Femur (tissue), 1 donor: ENCODE results near the gene SPINT4.
"Not testable (repeated sequence)": the region's sequence is repeated elsewhere in the genome, so short reads cannot be mapped to it uniquely, and the experiment has no call there.

Experiments used
- DNase-seq: peaks from one replicate; pipeline ENCODE4 v3.0.0-alpha.2; 2017

The SPINT4 gene

DNA sequence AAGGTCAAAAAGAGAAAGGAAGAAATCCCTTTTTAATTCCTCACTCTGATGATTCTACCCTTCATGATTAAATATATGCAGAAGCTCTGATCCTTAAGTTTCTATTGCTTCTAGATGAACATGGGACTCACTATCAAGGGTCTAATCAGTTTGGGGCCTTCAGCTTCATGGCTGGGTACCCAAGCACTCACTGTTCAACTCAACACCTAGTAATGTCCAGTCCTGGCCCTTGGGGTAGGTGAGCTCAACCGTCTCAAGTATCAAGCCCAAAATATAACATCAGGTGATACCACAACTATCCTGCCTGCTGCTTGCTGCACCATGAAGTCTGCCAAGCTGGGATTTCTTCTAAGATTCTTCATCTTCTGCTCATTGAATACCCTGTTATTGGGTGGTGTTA, at the start of gene SPINT4:
Gene SPINT4, plus strand, starts transcription at position 301 of the 400 bp plus-strand sequence. Its CDS starts 21 bp downstream, at position 322.
- DNase-seq: no peak

DNA sequence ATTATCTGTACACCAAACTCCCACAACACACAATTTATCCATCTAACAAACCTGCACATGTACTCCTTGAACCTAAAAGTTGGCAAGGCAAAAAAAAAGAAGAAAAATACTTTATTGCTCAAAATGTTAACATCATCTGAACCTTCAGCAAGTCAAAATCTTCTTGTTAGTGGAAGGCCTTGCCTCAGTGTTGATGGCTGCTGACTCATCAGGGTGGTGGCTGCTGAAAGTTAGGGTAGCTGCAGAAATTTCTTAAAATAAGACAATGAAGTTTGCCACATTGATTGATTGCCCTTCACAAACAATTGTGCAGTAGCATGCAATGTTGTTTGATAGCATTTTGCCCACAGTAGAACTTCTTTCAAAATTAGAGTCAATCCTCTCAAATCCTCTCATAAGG, 49.4 kb upstream of the SPINT4 start:
- DNase-seq: no peak

DNA sequence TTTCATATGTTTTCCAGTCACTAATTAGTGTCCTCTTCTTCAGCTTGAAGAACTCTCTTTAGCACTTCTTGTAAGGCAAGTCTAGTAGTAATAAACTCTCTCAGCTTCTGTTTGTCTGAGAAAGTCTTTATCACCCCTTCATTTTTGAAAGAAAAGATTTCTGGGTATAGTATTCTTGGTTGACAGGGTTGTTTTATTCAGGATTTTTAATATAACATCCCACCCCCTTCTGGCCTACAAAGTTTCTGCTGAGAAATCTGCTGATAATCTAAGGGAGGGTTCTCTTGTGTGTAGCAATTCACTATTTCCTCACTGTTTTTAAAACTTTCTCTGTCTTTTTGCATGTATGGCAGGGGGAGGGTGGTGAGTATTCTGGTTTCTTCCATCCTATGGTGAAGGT, 42.5 kb upstream of the SPINT4 start:
- no peak for DNase-seq

DNA sequence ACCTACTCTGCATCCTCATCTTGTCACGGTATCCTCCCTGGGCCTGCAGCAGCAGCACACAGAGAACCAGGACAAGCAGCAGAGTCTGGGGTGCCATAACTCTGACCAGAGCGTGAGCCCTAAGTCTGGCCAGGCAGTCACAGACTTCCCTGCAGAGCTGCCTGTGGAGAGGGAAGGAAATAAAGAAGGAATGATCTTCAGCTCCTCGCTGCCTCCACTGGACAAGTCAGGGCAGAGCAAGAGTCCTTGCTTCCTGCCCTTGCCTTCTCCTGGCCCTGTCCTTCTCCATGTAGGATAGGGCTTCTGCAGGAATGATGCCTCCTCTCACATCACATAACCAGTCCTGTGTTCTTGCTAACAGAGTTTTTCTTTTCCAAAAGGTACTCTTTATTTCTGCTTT, 36.3 kb upstream of the SPINT4 start:
- no peak for DNase-seq

DNA sequence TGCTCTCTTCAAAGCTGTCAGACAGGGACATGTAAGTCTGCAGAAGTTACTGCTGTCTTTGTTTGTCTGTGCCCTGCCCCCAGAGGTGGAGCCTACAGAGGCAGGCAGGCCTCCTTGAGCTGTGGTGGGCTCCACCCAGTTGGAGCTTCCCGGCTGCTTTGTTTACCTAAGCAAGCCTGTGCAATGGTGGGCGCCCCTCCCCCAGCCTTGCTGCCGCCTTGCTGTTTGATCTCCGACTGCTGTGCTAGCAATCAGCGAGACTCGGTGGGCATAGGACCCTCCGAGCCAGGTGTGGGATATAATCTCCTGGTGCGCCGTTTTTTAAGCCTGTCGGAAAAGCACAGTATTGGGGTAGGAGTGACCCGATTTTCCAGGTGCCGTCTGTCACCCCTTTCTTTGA, 28.8 kb upstream of the SPINT4 start:
- not testable (repeated sequence) for DNase-seq

DNA sequence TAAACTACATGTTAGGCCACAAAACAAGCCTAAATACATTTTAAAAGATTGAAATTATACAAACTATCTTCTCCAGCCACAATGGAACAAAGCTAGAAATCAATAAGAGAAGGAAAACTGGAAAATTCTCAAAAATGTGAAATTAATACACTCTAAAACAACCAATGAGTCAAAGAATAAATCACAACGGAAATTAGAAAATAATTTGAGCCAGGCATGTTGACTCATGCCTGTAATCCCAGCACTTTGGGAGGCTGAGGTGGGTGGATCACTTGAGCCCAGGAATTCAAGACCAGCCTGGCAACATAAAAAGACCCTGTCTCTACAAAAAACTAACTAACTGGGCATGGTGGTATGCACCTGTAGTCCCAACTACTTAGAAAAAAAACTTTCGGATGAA, 26.7 kb upstream of the SPINT4 start:
- DNase-seq: no peak

DNA sequence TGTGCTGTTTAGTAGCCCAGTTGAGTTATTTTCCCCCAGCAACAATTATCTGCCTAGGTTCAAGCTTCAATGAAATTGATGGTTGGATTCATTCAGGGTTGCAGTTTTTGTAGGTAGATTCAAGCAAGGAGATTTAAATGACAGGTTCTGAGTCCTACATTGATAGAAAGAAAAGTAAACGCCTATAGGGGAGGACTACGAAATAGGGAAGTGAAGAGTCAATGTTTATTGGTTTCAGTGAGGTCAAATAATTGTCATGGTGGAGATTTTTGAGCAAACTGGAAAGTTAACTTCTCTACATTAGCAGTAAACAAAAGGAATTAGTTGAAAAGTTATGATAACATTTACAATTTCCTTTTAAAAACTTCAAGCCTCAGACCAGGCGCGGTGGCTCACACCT, 21.0 kb upstream of the SPINT4 start:
- DNase-seq: no peak

DNA sequence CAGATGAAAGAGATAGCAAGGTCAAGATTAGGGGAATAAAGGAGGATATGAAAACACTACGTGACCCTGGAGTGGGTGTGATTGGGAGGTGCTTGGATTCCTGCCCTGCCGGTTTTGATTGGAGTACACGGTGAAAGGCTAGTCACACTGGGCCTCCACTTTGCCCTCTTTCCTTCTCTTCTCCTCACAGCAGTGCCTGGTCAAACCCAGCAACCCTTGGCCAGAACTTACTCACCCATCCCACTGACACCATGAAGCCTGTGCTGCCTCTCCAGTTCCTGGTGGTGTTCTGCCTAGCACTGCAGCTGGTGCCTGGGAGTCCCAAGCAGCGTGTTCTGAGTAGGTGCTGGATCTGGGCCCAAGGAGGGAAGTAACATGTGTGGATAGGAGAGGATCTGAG, 20.3 kb upstream of the SPINT4 start, which contains the start of gene WFDC13:
Gene WFDC13, plus strand, starts transcription at position 166 of the 400 bp plus-strand sequence. Its CDS starts 86 bp downstream, at position 252.
- DNase-seq: no peak

DNA sequence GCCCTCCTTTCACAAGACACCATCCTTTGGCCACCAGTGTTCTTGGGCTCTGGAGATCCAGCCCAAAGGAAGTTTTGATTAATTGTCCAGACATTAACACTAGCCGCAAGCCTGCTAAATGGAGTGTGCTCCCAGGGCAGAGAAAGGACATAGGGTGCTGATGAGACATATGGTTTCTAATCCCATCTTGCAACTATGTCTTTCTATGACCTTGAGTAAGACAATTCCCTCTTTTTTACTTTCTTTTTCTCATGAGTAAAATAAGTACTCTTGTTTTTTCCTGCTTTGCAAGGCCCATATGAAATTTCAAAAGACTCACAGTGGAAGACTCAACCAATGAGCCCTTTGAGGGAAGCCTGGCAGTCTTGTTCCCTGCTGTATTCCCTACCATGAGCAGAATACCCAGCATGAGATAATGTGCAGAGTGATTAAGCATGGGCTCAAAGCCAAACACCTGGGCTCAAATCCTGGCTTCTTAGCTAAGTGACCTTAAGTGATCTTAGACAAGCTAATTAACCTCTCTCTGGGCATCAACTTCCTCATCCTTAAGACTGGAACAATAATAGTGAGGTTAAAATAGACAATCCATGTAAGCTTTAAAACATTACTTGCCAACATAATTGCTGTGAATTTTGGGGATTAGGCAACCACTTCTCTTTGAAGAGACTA, 17.0 kb upstream of the SPINT4 start, which contains the start of gene WFDC10B:
Gene WFDC10B, minus strand, starts transcription at position 51 of the 669 bp plus-strand sequence. CDS start 19,027 bp downstream, outside the sequence.
- DNase-seq: no peak

DNA sequence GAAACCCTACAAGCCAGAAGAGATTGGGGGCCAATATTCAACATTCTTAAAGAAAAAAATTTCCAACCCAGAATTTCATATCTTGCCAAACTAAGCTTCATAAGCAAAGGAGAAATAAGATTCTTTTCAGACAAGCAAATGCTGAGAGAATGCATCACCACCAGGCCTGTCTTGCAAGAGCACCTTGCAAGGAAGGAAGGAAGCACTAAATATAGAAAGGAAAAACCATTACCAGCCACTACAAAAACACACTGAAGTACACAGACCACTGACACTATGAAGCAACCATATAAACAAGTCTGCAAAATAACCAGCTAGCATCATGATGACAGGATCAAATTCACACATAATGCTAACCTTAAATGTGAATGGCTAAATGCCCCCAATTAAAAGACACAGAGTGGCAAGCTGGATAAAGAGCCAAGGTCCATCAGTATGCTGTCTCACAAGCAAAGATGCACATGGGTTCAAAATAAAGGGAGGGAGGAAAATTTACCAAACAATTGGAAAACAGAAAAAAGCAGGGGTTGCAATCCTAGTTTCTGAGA, 5.9 kb upstream of the SPINT4 start:
- not testable (repeated sequence) for DNase-seq

DNA sequence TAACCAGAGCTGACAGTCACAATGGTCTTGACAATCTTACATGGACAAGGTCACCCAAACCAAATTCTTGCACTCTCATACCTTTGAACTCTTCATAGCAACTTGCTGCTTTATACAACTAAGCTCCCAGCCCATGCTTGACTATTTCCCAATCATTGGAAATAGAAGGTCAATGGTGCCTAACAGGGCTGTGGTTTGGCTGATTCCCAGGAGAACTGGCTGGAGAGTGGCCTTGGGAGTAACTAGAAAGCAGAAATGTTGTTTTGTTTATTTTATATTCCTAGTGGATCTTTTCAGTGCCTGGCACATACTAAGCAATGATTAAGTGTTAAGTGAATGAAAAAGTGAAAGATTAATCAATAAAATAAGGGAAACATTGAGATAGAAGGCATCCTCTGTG, 3.0 kb downstream of the SPINT4 start:
- DNase-seq: no peak

DNA sequence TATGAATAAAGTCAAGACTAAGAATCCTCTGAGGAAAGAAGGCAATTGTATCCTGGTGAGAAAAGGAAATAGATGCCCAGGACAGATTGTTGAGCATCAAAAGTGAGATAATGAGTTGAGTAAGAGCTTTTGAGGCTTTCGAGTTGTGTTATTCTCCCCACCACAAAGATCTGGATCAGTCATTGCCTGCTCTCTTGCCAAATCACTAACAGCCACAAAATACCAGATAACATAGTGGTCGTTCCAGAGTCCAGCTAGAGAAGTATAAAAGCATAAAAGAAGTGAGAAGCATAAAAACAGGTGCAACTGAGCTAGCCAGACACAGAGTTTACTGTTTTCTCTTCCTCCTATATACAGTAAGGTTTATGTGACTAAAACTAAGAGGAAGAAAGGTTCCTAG, 4.9 kb downstream of the SPINT4 start:
- DNase-seq: no peak

DNA sequence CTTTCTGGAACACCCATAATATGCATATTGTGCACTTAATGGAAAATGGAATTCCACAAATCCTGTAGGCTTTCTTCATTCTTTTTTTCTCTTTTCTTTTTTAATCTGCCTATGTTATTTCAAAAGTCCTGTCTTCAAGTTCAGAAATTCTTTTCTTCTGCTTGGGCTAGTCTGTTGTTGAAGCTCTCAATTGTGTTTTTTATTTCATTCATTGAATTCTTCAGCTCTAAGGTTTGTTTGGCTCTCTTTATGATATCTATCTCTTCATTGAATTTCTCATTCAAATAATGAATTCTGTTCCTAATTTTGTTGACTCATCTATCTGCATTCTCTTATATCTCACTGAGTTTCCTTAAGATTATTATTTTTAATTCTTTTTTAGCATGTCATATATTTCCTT, 10.1 kb downstream of the SPINT4 start:
- no peak for DNase-seq

DNA sequence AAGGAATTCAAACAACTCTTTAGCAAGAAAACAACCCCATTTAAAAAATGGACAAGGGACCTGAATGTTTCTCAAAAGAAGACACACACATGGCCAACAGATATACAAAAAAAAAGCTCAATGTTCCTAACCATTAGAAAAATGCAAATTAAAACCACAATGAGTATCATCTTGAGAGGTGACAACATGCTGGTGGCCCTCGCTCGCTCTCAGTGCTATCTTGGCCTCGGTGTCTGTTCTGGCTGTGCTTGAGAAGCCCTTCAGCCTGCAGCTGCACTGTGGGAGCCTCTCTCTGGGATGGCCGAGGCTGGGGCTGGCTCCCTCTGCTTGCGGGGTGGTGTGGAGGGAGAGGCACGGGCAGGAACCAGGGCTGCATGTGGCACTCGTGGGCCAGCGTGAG, 13.4 kb downstream of the SPINT4 start:
- no peak for DNase-seq

DNA sequence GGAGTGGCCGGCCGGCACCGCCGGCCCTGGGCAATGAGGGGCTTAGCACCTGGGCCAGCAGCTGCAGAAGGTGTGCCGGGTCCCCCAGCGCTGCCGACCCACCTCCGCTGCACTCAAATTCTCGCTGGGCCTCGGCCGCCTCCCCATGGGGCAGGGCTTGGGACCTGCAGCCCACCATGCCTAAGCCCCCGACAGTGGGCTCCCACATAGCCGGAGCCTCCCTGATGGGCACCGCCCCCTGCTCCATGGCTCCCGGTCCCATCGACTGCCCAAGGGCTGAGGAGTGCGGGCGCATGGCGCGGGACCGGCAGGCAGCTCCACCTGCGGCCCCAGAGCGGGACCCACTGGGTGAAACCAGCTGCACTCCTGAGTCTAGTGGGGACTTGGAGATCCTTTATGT, 13.8 kb downstream of the SPINT4 start:
- DNase-seq: no peak

DNA sequence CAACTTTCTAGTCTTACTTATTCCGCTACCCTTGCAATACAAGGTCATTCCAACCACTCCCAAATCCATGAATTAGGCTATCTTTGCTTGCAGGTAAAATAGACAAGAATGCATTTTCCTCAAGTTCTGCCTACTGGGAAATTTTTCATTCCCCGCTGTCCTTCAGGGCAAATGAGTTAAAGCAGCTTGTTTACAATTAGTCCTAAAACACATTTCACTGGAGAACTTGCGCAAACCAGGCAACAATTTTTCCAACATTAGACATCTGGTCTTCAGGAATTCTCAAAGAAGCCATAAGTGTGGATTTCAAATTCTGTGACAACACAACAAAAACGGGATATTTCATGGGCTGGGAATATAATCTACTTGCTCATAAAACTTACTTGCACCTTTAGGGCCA, 20.4 kb downstream of the SPINT4 start:
- no peak for DNase-seq

DNA sequence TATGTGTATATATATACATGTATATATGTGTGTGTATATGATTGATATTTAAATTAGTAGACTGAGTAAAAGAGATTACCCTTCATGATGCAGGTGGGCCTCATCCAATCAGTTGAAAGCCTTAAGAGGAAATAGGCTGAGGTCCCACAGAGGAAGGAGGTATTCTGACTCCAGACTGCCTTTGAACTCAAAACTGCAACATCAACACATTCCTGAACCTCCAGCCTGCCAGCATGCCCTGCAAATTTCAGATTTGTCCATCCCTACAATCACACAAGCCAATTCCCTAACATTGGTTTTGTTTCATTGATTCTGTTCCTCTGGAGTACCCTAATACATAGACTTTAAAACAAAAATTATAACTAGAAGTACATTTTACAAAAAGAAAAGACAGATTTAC, 22.9 kb downstream of the SPINT4 start:
- DNase-seq: no peak

DNA sequence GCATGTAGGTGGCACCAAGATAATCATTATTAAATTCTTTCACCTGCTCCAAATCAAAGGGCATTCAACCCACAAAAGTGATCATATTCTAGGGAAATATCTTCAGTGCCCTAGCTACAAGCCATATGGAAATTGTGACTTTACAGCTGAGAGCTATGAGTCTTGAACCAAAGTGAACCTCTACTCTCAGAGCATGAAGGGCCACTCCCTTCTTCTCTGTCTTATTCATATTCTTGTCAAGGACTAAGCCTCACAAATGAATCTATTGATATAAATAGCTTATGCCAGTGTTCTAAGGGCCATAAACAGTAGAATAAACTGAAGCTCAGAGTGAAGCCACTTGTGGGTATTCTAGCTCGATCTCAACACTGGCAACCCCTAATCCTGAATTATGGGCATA, 29.6 kb downstream of the SPINT4 start:
- DNase-seq: no peak

DNA sequence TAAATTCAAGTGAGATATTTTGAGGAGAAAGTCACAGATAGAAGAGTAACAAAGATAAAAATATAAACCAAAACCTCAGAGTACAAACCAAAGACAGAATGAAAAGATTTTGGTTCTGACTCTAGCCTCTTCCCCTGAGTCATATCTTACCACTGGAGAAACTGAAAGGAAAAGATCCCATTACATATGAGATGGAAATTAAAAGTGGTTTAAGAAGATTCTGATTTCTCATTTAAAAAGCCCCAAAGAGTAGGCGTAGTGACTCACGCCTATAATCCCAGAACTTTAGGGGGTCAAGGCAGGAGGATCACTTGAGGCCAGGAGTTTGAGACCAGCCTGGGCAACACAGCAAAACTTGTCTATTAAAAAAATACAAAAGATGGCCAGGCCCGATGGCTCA, 30.6 kb downstream of the SPINT4 start:
- DNase-seq: no peak

DNA sequence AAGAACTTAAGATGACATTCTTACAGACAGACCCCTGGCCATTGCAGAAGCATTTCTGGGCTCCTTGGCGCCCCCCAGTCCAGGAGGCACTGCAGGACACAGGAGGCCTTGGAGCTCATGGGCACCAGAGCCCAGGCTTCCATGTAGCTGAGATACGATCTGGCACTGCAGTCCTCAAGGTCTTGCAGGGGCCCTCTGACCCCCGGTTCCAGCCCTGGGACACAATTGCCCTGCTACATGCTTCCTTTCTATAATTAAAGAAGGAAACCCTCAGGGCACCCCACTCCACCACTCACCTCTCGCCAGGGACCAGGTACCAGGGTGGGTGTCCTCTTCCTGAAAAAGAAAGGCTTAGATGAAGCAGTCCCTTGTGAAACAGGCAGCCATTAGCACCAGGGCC, 35.9 kb downstream of the SPINT4 start:
- no peak for DNase-seq

DNA sequence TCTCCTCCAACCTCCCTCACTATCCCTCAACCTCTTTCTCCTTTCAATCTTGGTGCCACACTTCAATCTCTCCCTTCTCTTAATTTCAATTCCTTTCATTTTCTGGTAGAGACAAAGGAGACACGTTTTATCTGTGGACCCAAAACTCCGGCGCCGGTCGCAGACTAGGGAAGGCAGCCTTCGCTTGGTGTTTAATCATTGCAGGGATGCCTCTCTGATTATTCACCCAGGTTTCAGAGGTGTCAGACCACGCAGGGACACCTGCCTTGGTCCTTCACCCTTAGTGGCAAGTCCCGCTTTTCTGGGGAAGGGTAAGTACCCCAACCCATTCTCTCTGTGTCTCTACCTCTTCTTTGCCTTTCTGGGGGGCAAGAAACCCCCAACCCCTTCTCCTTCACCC, 37.8 kb downstream of the SPINT4 start:
- DNase-seq: not testable (repeated sequence)

DNA sequence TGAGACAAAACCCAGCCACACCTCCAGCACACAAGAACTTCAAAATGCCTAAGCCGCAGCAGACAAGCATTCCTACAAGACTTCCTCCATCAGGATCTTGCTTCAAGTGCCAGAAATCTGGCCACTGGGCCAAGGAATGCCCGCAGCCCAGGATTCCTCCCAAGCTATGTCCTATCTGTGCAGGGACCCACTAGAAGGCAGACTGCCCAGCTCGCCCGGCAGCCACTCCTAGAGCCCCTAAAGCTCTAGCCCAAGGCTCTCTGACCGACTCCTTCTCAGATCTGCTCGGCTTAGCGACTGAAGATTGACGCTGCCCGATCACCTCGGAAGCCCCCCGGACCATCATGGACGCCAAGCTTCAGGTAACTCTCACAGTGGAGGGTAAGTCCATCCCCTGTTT, 39.8 kb downstream of the SPINT4 start:
- not testable (repeated sequence) for DNase-seq

DNA sequence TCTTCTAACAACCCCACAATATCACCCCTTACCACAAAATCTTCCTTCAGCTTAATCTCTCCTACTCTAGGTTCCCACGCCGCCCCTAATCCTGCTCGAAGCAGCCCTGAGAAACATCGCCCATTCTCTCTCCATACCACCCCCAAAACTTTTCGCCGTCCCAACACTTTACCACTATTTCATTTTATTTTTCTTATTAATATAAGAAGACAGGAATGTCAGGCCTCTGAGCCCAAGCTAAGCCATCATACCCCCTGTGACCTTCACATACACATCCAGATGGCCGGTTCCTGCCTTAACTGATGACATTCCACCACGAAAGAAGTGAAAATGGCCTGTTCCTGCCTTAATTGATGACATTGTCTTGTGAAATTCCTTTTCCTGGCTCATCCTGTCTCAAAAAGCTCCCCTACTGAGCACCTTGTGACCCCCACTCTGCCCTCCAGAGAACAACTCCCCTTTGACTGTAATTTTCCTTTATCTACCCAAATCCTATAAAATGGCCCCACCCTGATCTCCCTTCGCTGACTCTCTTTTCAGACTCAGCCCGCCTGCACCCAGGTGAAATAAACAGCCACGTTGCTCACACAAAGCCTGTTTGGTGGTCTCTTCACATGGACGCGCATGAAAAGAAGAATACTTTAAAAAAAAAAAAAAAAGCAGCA, 42.6 kb downstream of the SPINT4 start:
- not testable (repeated sequence) for DNase-seq

DNA sequence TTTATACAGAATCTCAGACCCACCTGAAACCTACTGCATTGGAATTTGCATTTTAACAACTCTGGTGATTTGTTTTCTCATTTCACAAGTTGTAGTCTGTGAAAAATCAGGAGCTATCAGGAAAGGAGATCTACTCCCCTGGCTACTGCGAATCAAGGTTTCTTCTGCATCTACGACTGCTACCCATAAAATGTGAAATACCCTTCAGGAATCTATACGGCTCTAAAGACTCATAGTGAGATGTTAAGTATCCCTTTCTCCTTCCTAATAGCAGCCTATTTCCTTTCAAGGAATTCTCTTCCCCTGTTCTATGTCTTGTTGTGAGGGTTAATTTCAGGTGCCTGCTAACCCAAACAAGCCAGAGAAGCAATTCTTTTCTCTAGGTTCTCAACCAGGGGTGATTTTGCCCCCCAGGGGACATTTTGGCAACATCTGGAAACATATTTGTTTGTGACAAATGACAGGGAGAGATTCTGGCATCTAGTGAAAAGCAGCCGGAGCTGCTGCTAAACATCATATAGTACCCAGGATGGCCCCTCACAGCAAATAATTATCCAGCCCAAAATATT, 43.2 kb downstream of the SPINT4 start:
- no peak for DNase-seq
